Endothelial cell of umbilical vein (primary cell): ENCODE data around the gene ASB13.

Experiments used
- EZH2 ChIP-seq: IDR thresholded peaks from 2 replicates; pipeline ENCODE4 v1.6.1; 2012; ENCODE audit warnings: borderline replicate concordance, low read depth, mild to moderate bottlenecking, moderate library complexity, low read length, inconsistent platforms; ENCODE audit not compliant: severe bottlenecking
- FOS ChIP-seq: IDR thresholded peaks from 2 replicates; pipeline ENCODE4 v1.6.1; 2011; ENCODE audit warnings: mild to moderate bottlenecking, low read length, moderate library complexity, borderline replicate concordance; ENCODE audit not compliant: insufficient read depth
- MAX ChIP-seq: IDR thresholded peaks from 2 replicates; pipeline ENCODE4 v1.6.1; 2011; ENCODE audit not compliant: insufficient read depth, insufficient read length
- MYC ChIP-seq: IDR thresholded peaks from one replicate; pipeline ENCODE4 v1.6.1; 2011; ENCODE audit warnings: mild to moderate bottlenecking, low read depth, low read length
- POLR2A ChIP-seq: IDR thresholded peaks from 2 replicates; pipeline ENCODE4 v1.6.1; 2012; ENCODE audit warnings: low read depth, mild to moderate bottlenecking, control low read depth, low read length
- POLR2AphosphoS5 ChIP-seq: IDR thresholded peaks from 2 replicates; pipeline ENCODE4 v1.6.1; 2012; ENCODE audit warnings: low read depth, mild to moderate bottlenecking, control low read depth, low read length, moderate library complexity; ENCODE audit not compliant: insufficient read depth
- TF ChIP-seq, protein P1 (sequence below), 2 donors: IDR thresholded peaks; 1 replicate in 1 of 2; 2 replicates in 1 of 2; pipeline ENCODE4 v1.5.1; 2011; ENCODE audit warnings: low read length in 2 of 2, mild to moderate bottlenecking in 2 of 2, moderate library complexity in 2 of 2, control low read depth in 1 of 2, inconsistent platforms in 1 of 2, low read depth in 1 of 2; ENCODE audit not compliant: insufficient read depth in 1 of 2; ENCODE audit errors: extremely low read depth in 1 of 2

GRCh38 chr10:5666008-5666840, at the start of gene ASB13:
- TF ChIP-seq EZH2 (no peak), POLR2AphosphoS5 (no peak), POLR2A (peak; percentile 54), MAX (no peak), MYC (no peak), FOS (no peak)
- TF ChIP-seq, protein P1, sequence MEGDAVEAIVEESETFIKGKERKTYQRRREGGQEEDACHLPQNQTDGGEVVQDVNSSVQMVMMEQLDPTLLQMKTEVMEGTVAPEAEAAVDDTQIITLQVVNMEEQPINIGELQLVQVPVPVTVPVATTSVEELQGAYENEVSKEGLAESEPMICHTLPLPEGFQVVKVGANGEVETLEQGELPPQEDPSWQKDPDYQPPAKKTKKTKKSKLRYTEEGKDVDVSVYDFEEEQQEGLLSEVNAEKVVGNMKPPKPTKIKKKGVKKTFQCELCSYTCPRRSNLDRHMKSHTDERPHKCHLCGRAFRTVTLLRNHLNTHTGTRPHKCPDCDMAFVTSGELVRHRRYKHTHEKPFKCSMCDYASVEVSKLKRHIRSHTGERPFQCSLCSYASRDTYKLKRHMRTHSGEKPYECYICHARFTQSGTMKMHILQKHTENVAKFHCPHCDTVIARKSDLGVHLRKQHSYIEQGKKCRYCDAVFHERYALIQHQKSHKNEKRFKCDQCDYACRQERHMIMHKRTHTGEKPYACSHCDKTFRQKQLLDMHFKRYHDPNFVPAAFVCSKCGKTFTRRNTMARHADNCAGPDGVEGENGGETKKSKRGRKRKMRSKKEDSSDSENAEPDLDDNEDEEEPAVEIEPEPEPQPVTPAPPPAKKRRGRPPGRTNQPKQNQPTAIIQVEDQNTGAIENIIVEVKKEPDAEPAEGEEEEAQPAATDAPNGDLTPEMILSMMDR (IDR thresholded peaks at IDR 0.05; ENCODE audit: extremely low read depth in 1 of 2, insufficient read depth in 1 of 2, low read depth in 1 of 2, low read length in 2 of 2) = no peak
